ENCODE results near the gene ZNF32. TPM values are rescaled to one million over a fixed set of nuclear protein-coding genes. Genes with fewer than 3 reads are reported as not detected.

Gene ZNF32
- total and polyA plus RNA-seq, 2 donors (not counting 1 experiment from before 2014, with no cell fraction given): 30.6 to 60.1 TPM

GRCh38 chr10:43595739-43596298 lies 52.9 kb downstream of the ZNF32 start:
- Histone ChIP-seq H3K9ac (ENCODE audit: insufficient read depth, low read length) (no peak overlapping the region), H3K27me3 (ENCODE audit: control insufficient read depth, insufficient read depth, low read length) (peaks cover 6% of the 10 kb centered on the region), H3K4me3 (replicated peaks in 1 of 4; ENCODE audit: control extremely low read depth in 1 of 4, insufficient read depth in 1 of 4, low read depth in 3 of 4, low read length in 4 of 4) (no peak overlapping the region), H3K4me1 (ENCODE audit: control insufficient read depth, extremely low read depth, insufficient read depth, low read length) (peaks cover 2% of the 10 kb centered on the region), H3K4me2 (ENCODE audit: extremely low read depth, insufficient read depth, low read length) (no peak overlapping the region), H3K79me2 (ENCODE audit: control insufficient read depth, insufficient read depth, low read length) (no peaks in the 10 kb centered on the region), H3K36me3 (ENCODE audit: control insufficient read depth, insufficient read depth, low read length) (no peaks in the 10 kb centered on the region), H3K9me3 (ENCODE audit: control insufficient read depth, insufficient read depth, low read depth, low read length) (no peaks in the 10 kb centered on the region), H4K20me1 (ENCODE audit: control insufficient read depth, extremely low read depth, insufficient read depth, low read length) (no peaks in the 10 kb centered on the region), H3K27ac (ENCODE audit: insufficient read depth, low read length) (no peak overlapping the region), H2AFZ (ENCODE audit: low read length) (peak overlapping the region; percentile 89)
- no peak for DNase-seq (ENCODE audit: low read depth in 2 of 2)
- TF ChIP-seq CTCF (conservative IDR thresholded peaks at IDR 0.05 in 1 of 2, IDR thresholded peaks at IDR 0.05 in 1 of 2; ENCODE audit: low read depth in 1 of 2, low read length in 2 of 2) (no peak), EZH2 (IDR thresholded peaks at IDR 0.05; ENCODE audit: low read length, missing control alignments) (no peak)

- H3K36me3 ChIP-seq (ENCODE audit: control insufficient read depth, insufficient read depth, low read length): no peaks in the 10 kb centered on the region
- no peaks in the 10 kb centered on the region for H4K20me1 ChIP-seq (ENCODE audit: control insufficient read depth, extremely low read depth, insufficient read depth, low read length)
- peak overlapping the region; percentile 35 to 49 (median 40) for H3K4me3 ChIP-seq (replicated peaks in 1 of 4; ENCODE audit: control extremely low read depth in 1 of 4, insufficient read depth in 1 of 4, low read depth in 3 of 4, low read length in 4 of 4)
- peak overlapping the region; percentile 89 for H2AFZ ChIP-seq (ENCODE audit: low read length)
- peaks cover 2% of the 10 kb centered on the region for H3K4me1 ChIP-seq (ENCODE audit: control insufficient read depth, extremely low read depth, insufficient read depth, low read length)
- H3K4me2 ChIP-seq (ENCODE audit: extremely low read depth, insufficient read depth, low read length): peak overlapping the region; percentile 73
- no peaks in the 10 kb centered on the region for H3K9me3 ChIP-seq (ENCODE audit: control insufficient read depth, insufficient read depth, low read depth, low read length)
- H3K79me2 ChIP-seq (ENCODE audit: control insufficient read depth, insufficient read depth, low read length): no peaks in the 10 kb centered on the region
- no peak overlapping the region for H3K27ac ChIP-seq (ENCODE audit: insufficient read depth, low read length)
- peaks cover 6% of the 10 kb centered on the region for H3K27me3 ChIP-seq (ENCODE audit: control insufficient read depth, insufficient read depth, low read length)
- no peak overlapping the region for H3K9ac ChIP-seq (ENCODE audit: insufficient read depth, low read length)
- peak; percentile 11 to 57 for DNase-seq (ENCODE audit: low read depth in 2 of 2)
- TF ChIP-seq CTCF (conservative IDR thresholded peaks at IDR 0.05 in 1 of 2, IDR thresholded peaks at IDR 0.05 in 1 of 2; ENCODE audit: low read depth in 1 of 2, low read length in 2 of 2): no peak
- no peak for TF ChIP-seq EZH2 (IDR thresholded peaks at IDR 0.05; ENCODE audit: low read length, missing control alignments)
Observed at GRCh38 chr10:43594944-43595589, 53.6 kb downstream of the ZNF32 start.

Other genes starting within 250 kb of the ZNF32 start
- 217 and 293 TPM in 2 replicates for gene HNRNPF, start 239.7 kb downstream of the ZNF32 start, total RNA-seq
- 203 and 228 TPM in 2 replicates for gene HNRNPF, start 239.7 kb downstream of the ZNF32 start, polyA plus RNA-seq
- 3.3 and 4.0 TPM in 2 replicates for gene ZNF487, start 211.8 kb downstream of the ZNF32 start, total RNA-seq
- 2.6 and 4.0 TPM in 2 replicates for gene ZNF487, start 211.8 kb downstream of the ZNF32 start, polyA plus RNA-seq
- gene ZNF239, start 74.3 kb downstream of the ZNF32 start, total RNA-seq: 6.2 and 7.8 TPM in 2 replicates
- gene ZNF239, start 74.3 kb downstream of the ZNF32 start, polyA plus RNA-seq: 3.8 and 5.4 TPM in 2 replicates
- gene ZNF485, start 42.4 kb downstream of the ZNF32 start, total RNA-seq: 3.3 and 3.5 TPM in 2 replicates
- gene ZNF485, start 42.4 kb downstream of the ZNF32 start, polyA plus RNA-seq: 1.4 and 1.8 TPM in 2 replicates